Measurements from ENCODE around the gene ABT1.

ABT1 gene

GRCh38 chr6:26623339-26623859, 26.6 kb downstream of the ABT1 start:
- Histone ChIP-seq H3K9ac (ENCODE audit: low read depth in 1 of 2, low read length in 2 of 2) (no peak overlapping the region), H3K27me3 (ENCODE audit: control insufficient read depth in 2 of 2, insufficient read depth in 2 of 2, low read length in 2 of 2) (peaks cover 0 to 3% of the 10 kb centered on the region in 2 donors), H3K9me3 (ENCODE audit: control insufficient read depth in 2 of 2, low read length in 2 of 2) (no peaks in the 10 kb centered on the region), H3K4me1 (ENCODE audit: control insufficient read depth in 2 of 2, insufficient read depth in 2 of 2, low read length in 2 of 2) (no peaks in the 10 kb centered on the region), H3K4me3 (ENCODE audit: low read length in 2 of 2) (no peak overlapping the region), H3K36me3 (ENCODE audit: control insufficient read depth in 2 of 2, insufficient read depth in 2 of 2, low read length in 2 of 2) (no peaks in the 10 kb centered on the region), H3K27ac (ENCODE audit: low read depth in 2 of 2, low read length in 2 of 2) (no peak overlapping the region)

- H3K36me3 ChIP-seq (ENCODE audit: control insufficient read depth in 2 of 2, insufficient read depth in 2 of 2, low read length in 2 of 2): no peaks in the 10 kb centered on the region
- peaks cover 0 to 3% of the 10 kb centered on the region in 2 donors for H3K27me3 ChIP-seq (ENCODE audit: control insufficient read depth in 2 of 2, insufficient read depth in 2 of 2, low read length in 2 of 2)
- H3K4me1 ChIP-seq (ENCODE audit: control insufficient read depth in 2 of 2, insufficient read depth in 2 of 2, low read length in 2 of 2): no peaks in the 10 kb centered on the region
- H3K27ac ChIP-seq (ENCODE audit: low read depth in 2 of 2, low read length in 2 of 2): no peak overlapping the region
- H3K9ac ChIP-seq (ENCODE audit: low read depth in 1 of 2, low read length in 2 of 2): no peak overlapping the region
- H3K9me3 ChIP-seq (ENCODE audit: control insufficient read depth in 2 of 2, low read length in 2 of 2): no peaks in the 10 kb centered on the region
- no peak overlapping the region for H3K4me3 ChIP-seq (ENCODE audit: low read length in 2 of 2)
Observed at GRCh38 chr6:26624557-26624956, 27.8 kb downstream of the ABT1 start.

- H3K27me3 ChIP-seq (ENCODE audit: control insufficient read depth in 2 of 2, insufficient read depth in 2 of 2, low read length in 2 of 2): no peaks in the 10 kb centered on the region
- H3K9ac ChIP-seq (ENCODE audit: low read depth in 1 of 2, low read length in 2 of 2): no peak overlapping the region
- no peak overlapping the region for H3K4me3 ChIP-seq (ENCODE audit: low read length in 2 of 2)
- H3K9me3 ChIP-seq (ENCODE audit: control insufficient read depth in 2 of 2, low read length in 2 of 2): no peaks in the 10 kb centered on the region
- no peaks in the 10 kb centered on the region for H3K4me1 ChIP-seq (ENCODE audit: control insufficient read depth in 2 of 2, insufficient read depth in 2 of 2, low read length in 2 of 2)
- no peaks in the 10 kb centered on the region for H3K36me3 ChIP-seq (ENCODE audit: control insufficient read depth in 2 of 2, insufficient read depth in 2 of 2, low read length in 2 of 2)
- no peak overlapping the region for H3K27ac ChIP-seq (ENCODE audit: low read depth in 2 of 2, low read length in 2 of 2)
Observed at GRCh38 chr6:26627843-26628242, 31.1 kb downstream of the ABT1 start.

GRCh38 chr6:26629359-26629758, 32.6 kb downstream of the ABT1 start:
- Histone ChIP-seq H3K27me3 (ENCODE audit: control insufficient read depth in 2 of 2, insufficient read depth in 2 of 2, low read length in 2 of 2) (no peaks in the 10 kb centered on the region), H3K9ac (ENCODE audit: low read depth in 1 of 2, low read length in 2 of 2) (no peak overlapping the region), H3K9me3 (ENCODE audit: control insufficient read depth in 2 of 2, low read length in 2 of 2) (no peaks in the 10 kb centered on the region), H3K4me3 (ENCODE audit: low read length in 2 of 2) (no peak overlapping the region), H3K27ac (ENCODE audit: low read depth in 2 of 2, low read length in 2 of 2) (no peak overlapping the region), H3K36me3 (ENCODE audit: control insufficient read depth in 2 of 2, insufficient read depth in 2 of 2, low read length in 2 of 2) (no peaks in the 10 kb centered on the region), H3K4me1 (ENCODE audit: control insufficient read depth in 2 of 2, insufficient read depth in 2 of 2, low read length in 2 of 2) (no peaks in the 10 kb centered on the region)

- Histone ChIP-seq H3K27ac (ENCODE audit: low read depth in 2 of 2, low read length in 2 of 2) (no peak overlapping the region), H3K27me3 (ENCODE audit: control insufficient read depth in 2 of 2, insufficient read depth in 2 of 2, low read length in 2 of 2) (no peaks in the 10 kb centered on the region), H3K9ac (ENCODE audit: low read depth in 1 of 2, low read length in 2 of 2) (no peak overlapping the region), H3K4me3 (ENCODE audit: low read length in 2 of 2) (no peak overlapping the region), H3K9me3 (ENCODE audit: control insufficient read depth in 2 of 2, low read length in 2 of 2) (peaks cover 11 to 16% of the 10 kb centered on the region in 2 donors), H3K4me1 (ENCODE audit: control insufficient read depth in 2 of 2, insufficient read depth in 2 of 2, low read length in 2 of 2) (no peaks in the 10 kb centered on the region), H3K36me3 (ENCODE audit: control insufficient read depth in 2 of 2, insufficient read depth in 2 of 2, low read length in 2 of 2) (peaks cover 52% of the 10 kb centered on the region in 2 donors)
Observed at GRCh38 chr6:26640806-26641205, 44.1 kb downstream of the ABT1 start.

GRCh38 chr6:26646074-26646473, 49.3 kb downstream of the ABT1 start:
- peaks cover 0 to 4% of the 10 kb centered on the region in 2 donors for H3K9me3 ChIP-seq (ENCODE audit: control insufficient read depth in 2 of 2, low read length in 2 of 2)
- no peak overlapping the region for H3K4me3 ChIP-seq (ENCODE audit: low read length in 2 of 2)
- peaks cover 28 to 32% of the 10 kb centered on the region in 2 donors for H3K36me3 ChIP-seq (ENCODE audit: control insufficient read depth in 2 of 2, insufficient read depth in 2 of 2, low read length in 2 of 2)

More at GRCh38 chr6:26646074-26646473, 49.3 kb downstream of the ABT1 start:
- no peak overlapping the region for H3K9ac ChIP-seq (ENCODE audit: low read depth in 1 of 2, low read length in 2 of 2)
- H3K27me3 ChIP-seq (ENCODE audit: control insufficient read depth in 2 of 2, insufficient read depth in 2 of 2, low read length in 2 of 2): no peaks in the 10 kb centered on the region
- no peaks in the 10 kb centered on the region for H3K4me1 ChIP-seq (ENCODE audit: control insufficient read depth in 2 of 2, insufficient read depth in 2 of 2, low read length in 2 of 2)
- H3K27ac ChIP-seq (ENCODE audit: low read depth in 2 of 2, low read length in 2 of 2): no peak overlapping the region

All from mucosa of rectum (tissue), 2 donors.